ENCODE results near the gene RIMS4. TPM values are rescaled to one million over a fixed set of nuclear protein-coding genes. Genes with fewer than 3 reads are reported as not detected.

Gene RIMS4
- total RNA-seq, 1 donor from 2014 or later = 6.1 TPM

- TF ChIP-seq CTCF (conservative IDR thresholded peaks at IDR 0.05) = no peak
- Mint-ChIP-seq H3K4me1 (no peaks in the 10 kb centered on the region), H3K36me3 (ENCODE audit: low read depth) (no peaks in the 10 kb centered on the region), H3K27ac (ENCODE audit: unreplicated experiment) (no peak overlapping the region), H3K4me3 (no peak overlapping the region), H3K9me3 (peaks cover 3% of the 10 kb centered on the region), H3K27me3 (ENCODE audit: low read depth) (no peaks in the 10 kb centered on the region)
- DNase-seq (ENCODE audit: low read depth, low spot score) = no peak
Measured at GRCh38 chr20:44850837-44851236, 40.5 kb upstream of the RIMS4 start.

DNA sequence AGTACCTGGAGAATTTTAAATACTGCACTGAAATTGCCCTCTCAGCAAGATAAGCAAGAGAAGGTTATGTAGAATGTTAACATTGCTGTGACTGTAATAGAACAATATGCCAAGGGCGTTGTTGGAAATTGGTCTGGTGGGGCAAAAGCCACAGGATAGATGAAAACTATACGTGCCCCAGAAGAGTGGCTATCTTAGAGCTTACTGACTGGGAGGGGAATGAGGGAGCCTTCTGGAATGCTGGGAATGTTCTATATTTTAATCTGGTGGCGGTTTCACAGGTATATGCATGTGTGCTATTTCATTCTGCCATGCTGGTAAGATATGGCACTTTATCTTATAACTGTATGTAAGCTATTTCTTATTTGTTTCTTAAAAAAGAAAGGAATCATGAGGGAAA, 39.9 kb upstream of the RIMS4 start:
- no peak overlapping the region for H3K27ac Mint-ChIP-seq (ENCODE audit: unreplicated experiment)

DNA sequence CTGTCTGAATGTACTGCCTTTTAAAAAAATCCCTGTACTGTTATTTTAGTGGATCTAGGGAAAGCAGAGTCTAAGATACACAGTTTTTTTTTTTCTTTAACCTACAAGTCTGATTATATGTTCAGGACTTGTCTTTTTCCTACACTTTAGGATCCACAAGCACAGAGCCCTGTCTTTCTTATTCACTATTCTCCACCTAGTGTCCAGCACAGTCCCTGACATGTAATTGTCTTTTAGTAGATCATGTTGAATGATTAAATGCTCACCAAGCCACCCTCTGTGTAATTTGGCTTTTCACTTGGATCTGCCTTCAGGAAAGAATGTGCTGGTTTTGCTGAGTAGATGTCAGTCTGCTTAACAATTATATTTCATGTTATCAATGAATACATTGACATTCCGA, 39.4 kb upstream of the RIMS4 start:
- no peak for DNase-seq (ENCODE audit: low read depth, low spot score)
- peaks cover 4% of the 10 kb centered on the region for H3K27me3 Mint-ChIP-seq (ENCODE audit: low read depth)
- TF ChIP-seq CTCF (conservative IDR thresholded peaks at IDR 0.05) = peak; percentile 18
- H3K9me3 Mint-ChIP-seq = no peaks in the 10 kb centered on the region
- H3K4me1 Mint-ChIP-seq = no peaks in the 10 kb centered on the region
- no peaks in the 10 kb centered on the region for H3K36me3 Mint-ChIP-seq (ENCODE audit: low read depth)
- no peak overlapping the region for H3K27ac Mint-ChIP-seq (ENCODE audit: unreplicated experiment)
- H3K4me3 Mint-ChIP-seq = no peak overlapping the region

More for the DNA sequence above, 39.9 kb upstream of the RIMS4 start:
- H3K4me3 Mint-ChIP-seq = no peak overlapping the region
- no peaks in the 10 kb centered on the region for H3K27me3 Mint-ChIP-seq (ENCODE audit: low read depth)
- H3K9me3 Mint-ChIP-seq = peaks cover 3% of the 10 kb centered on the region
- H3K4me1 Mint-ChIP-seq = no peaks in the 10 kb centered on the region
- no peak for DNase-seq (ENCODE audit: low read depth, low spot score)
- TF ChIP-seq CTCF (conservative IDR thresholded peaks at IDR 0.05) = no peak
- no peaks in the 10 kb centered on the region for H3K36me3 Mint-ChIP-seq (ENCODE audit: low read depth)

DNA sequence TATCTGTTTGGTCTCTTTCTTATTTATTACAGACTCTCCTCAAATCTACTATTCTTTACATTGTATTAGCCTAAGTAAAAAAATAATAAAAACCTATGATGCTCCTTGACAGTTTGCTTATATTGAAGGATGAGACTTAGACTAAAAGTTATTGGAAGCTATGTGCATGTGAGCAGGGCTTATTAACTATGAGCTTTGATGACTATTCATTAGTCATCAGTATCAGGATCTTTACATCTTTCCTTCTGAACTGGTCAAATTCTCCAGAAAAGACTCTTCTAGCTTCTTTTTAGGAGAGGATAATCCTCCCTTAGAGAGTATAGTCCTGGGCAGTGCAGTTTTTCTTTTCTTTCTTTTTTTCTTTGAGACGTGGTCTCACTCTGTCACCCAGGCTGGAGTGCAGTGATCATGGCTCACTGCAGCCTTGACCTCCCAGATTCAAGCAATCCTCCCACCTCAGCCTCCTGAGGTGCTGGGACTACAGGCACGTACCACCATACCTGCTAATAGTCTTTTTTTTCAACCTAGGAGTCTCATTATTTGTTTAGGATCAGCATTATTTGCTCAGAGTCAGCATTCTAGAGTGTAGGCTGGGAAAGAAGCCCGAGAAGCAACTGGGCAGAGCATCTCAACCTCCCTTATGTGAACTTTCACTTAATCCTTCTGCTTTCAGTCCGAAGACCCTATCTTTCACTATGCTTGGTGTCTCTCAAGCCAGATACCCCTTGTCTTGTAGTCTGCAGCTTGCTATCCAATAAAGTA, 38.1 kb upstream of the RIMS4 start:
- Mint-ChIP-seq H3K36me3 (ENCODE audit: low read depth) (no peaks in the 10 kb centered on the region), H3K27me3 (ENCODE audit: low read depth) (peaks cover 4% of the 10 kb centered on the region), H3K4me1 (no peaks in the 10 kb centered on the region), H3K27ac (ENCODE audit: unreplicated experiment) (no peak overlapping the region), H3K4me3 (no peak overlapping the region), H3K9me3 (no peaks in the 10 kb centered on the region)
- TF ChIP-seq CTCF (conservative IDR thresholded peaks at IDR 0.05) = no peak
- no peak for DNase-seq (ENCODE audit: low read depth, low spot score)

DNA sequence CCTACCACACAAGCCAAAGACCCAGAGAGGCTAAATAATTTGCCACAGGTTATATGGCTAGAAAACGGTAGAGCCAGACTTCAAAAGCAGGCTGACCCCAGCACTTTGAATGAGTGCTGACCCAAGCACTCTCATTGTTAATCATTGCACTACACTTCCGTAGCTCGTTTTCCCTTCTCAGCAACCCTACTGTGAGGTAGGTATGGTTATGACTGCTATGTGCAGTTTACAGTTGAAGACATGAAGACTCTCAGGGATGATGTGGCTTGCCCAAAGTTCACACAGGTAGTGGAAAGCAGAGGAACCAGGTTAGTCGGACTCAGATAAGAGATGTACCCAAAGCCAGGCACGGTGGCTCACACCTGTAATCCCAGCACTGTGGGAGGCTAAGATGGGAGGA, 33.5 kb upstream of the RIMS4 start:
- TF ChIP-seq CTCF (conservative IDR thresholded peaks at IDR 0.05) = no peak
- Mint-ChIP-seq H3K36me3 (ENCODE audit: low read depth) (no peaks in the 10 kb centered on the region), H3K4me3 (no peak overlapping the region), H3K9me3 (no peaks in the 10 kb centered on the region), H3K4me1 (no peaks in the 10 kb centered on the region), H3K27ac (ENCODE audit: unreplicated experiment) (no peak overlapping the region), H3K27me3 (ENCODE audit: low read depth) (peaks cover 23% of the 10 kb centered on the region)
- DNase-seq (ENCODE audit: low read depth, low spot score) = no peak

All from neural crest cell (in vitro differentiated cells).